K562 (cell line): ENCODE measurements around the gene RESP18. TPM values are rescaled to one million over a fixed set of nuclear protein-coding genes. Genes with fewer than 3 reads are reported as not detected.

ENCODE experiments used
- ATF6 ChIP-seq: sonication (generic); formaldehyde crosslinking; IDR thresholded peaks from 2 replicates; pipeline ENCODE4 v1.4.0; 2020; ENCODE audit warnings: mild to moderate bottlenecking, missing genetic modification reagents
- CHD7 ChIP-seq: fragments of 200-600 bp; sonication (generic); IDR thresholded peaks from one replicate; pipeline ENCODE4 v1.6.1; 2012; ENCODE audit warnings: mild to moderate bottlenecking, low read depth, low read length, inconsistent platforms
- E2F3 ChIP-seq: fragments of 250-450 bp; sonication (Bioruptor Pico); IDR thresholded peaks from 2 replicates; pipeline ENCODE4 v1.4.0; 2020; ENCODE audit warnings: mild to moderate bottlenecking
- E2F5 ChIP-seq: sonication (generic); formaldehyde crosslinking; IDR thresholded peaks from 2 replicates; pipeline ENCODE4 v1.8.0; 2022; ENCODE audit warnings: mild to moderate bottlenecking, missing genetic modification reagents
- FOXA3 ChIP-seq, 2 experiments: fragments of 450-650 bp in 1 of 2; sonication (generic) in 1 of 2; formaldehyde crosslinking; IDR thresholded peaks in 1 of 2; conservative IDR thresholded peaks in 1 of 2; 2 replicates each; pipeline versions ENCODE4 v1.4.0 to v1.8.0; 2020 to 2022; ENCODE audit warnings: mild to moderate bottlenecking in 2 of 2, missing genetic modification reagents in 1 of 2
- HSF4 ChIP-seq: fragments of 250-450 bp; sonication (Bioruptor Pico); IDR thresholded peaks from 2 replicates; pipeline ENCODE4 v2.1.2; 2022; ENCODE audit warnings: mild to moderate bottlenecking, moderate library complexity, borderline replicate concordance
- KLF16 ChIP-seq: IDR thresholded peaks from 2 replicates; pipeline ENCODE4 v1.6.1; 2016; ENCODE audit warnings: antibody characterized with exemption
- PHB ChIP-seq: fragments of 250-450 bp; sonication (Bioruptor Pico); IDR thresholded peaks from 2 replicates; pipeline ENCODE4 v1.5.0; 2021
- PRMT5 ChIP-seq: sonication (generic); formaldehyde crosslinking; IDR thresholded peaks from 2 replicates; pipeline ENCODE4 v1.5.0; 2020; ENCODE audit warnings: missing genetic modification reagents
- SMAD2 ChIP-seq: fragments of 150-350 bp; IDR thresholded peaks from 2 replicates; pipeline ENCODE4 v1.6.1; 2014; ENCODE audit warnings: low read depth, mild to moderate bottlenecking, low read length
- SREBF2 ChIP-seq: sonication (generic); formaldehyde crosslinking; IDR thresholded peaks from 2 replicates; pipeline ENCODE4 v1.4.0; 2020; ENCODE audit warnings: mild to moderate bottlenecking, missing genetic modification reagents
- THRB ChIP-seq: fragments of 450-650 bp; formaldehyde crosslinking; conservative IDR thresholded peaks from 2 replicates; pipeline ENCODE4 v1.4.0; 2022; ENCODE audit warnings: mild to moderate bottlenecking, missing genetic modification characterization
- polyA plus RNA-seq, 8 experiments: library from polyadenylated mRNA; depleted of rRNA in 4 of 8; stranded (reverse) in 5 of 8; unstranded in 3 of 8; fragments of >200 nt; fragmentation: Nextera tagmentation in 2 of 8; fragmentation: Illumina TruSeq in 1 of 8; extraction: Ambion mirVana in 2 of 8; extraction: Trizol in 1 of 8; gene quantifications; 2 replicates each; pipeline versions ENCODE4 v1.2.1 to v1.2.3, GENCODE V29; 2011 to 2014; ENCODE audit warnings: inconsistent platforms in 1 of 8, missing spikeins in 1 of 8
- total RNA-seq, 7 experiments: library from RNA; depleted of rRNA in 6 of 7; stranded (reverse); fragments of >200 nt in 6 of 7; fragmentation: Illumina TruSeq in 2 of 7; extraction: Trizol in 2 of 7; gene quantifications; 2 replicates each; pipeline versions ENCODE4 v1.2.1 to v1.2.3, GENCODE V29; 2011 to 2021; ENCODE audit warnings: low replicate concordance in 1 of 7

Gene RESP18
- total and polyA plus RNA-seq, 9 of the 15 experiments (the other 6 are each of a cell fraction or from before 2014, with no cell fraction given) = not detected

- TF ChIP-seq CHD7 (no peak), KLF16 (no peak), PRMT5 (CRISPR knock-in tag) (peak; percentile 87), FOXA3 (CRISPR knock-in tag; conservative IDR thresholded peaks at IDR 0.05 in 1 of 2, IDR thresholded peaks at IDR 0.05 in 1 of 2) (no peak), ATF6 (CRISPR knock-in tag) (no peak), PHB (no peak), SMAD2 (no peak), SREBF2 (no peak), THRB (CRISPR knock-in tag) (no peak), E2F3 (no peak), HSF4 (CRISPR knock-in tag) (no peak), E2F5 (0 out of 2 replicates have a peak, but pooled peaks have one; percentile 43)
Observed at GRCh38 chr2:219331560-219332213, 857 bp downstream of the RESP18 start (continued).
